ENCODE measurements around the gene SGF29. TPM values are rescaled to one million over a fixed set of nuclear protein-coding genes. Genes with fewer than 3 reads are reported as not detected.

Gene SGF29
- 6.0 and 11.2 TPM in 2 replicates for total RNA-seq

GRCh38 chr16:28553776-28554633 lies at the start of gene SGF29:
Gene SGF29, plus strand, starts transcription at chr16:28553920. Its CDS starts 27,150 bp downstream, at chr16:28581070.

GRCh38 chr16:28538733-28539596 lies 14.8 kb upstream of the SGF29 start, which contains the start of gene NUPR1:
Gene NUPR1, minus strand, starts transcription at chr16:28538974. Its CDS starts 67 bp downstream, at chr16:28538907.

GRCh38 chr16:28596840-28597691 lies 43.3 kb downstream of the SGF29 start, which contains the start of gene SULT1A2:
Gene SULT1A2, minus strand, starts transcription at chr16:28597050. Its CDS starts 1,120 bp downstream, at chr16:28595930.

GRCh38 chr16:28609631-28610594 lies 56.2 kb downstream of the SGF29 start, which contains the start of gene SULT1A1:
Gene SULT1A1, minus strand, starts transcription at chr16:28610044. Its CDS starts 1,189 bp downstream, at chr16:28608855.

GRCh38 chr16:28637765-28638164 lies 84.0 kb downstream of the SGF29 start, which contains the start of gene NPIPB8:
Gene NPIPB8, plus strand, starts transcription at chr16:28638065. Its CDS starts 296 bp downstream, at chr16:28638361.

Other genes starting within 250 kb of the SGF29 start
- 1.3 and 6.1 TPM in 2 replicates for gene NPIPB6, start 190.4 kb upstream of the SGF29 start, total RNA-seq
- gene EIF3CL, start 150.1 kb upstream of the SGF29 start, total RNA-seq = 133 and 198 TPM in 2 replicates
- gene NPIPB7, start 81.6 kb upstream of the SGF29 start, total RNA-seq = not detected in 2 replicates
- gene CLN3, start 61.8 kb upstream of the SGF29 start, total RNA-seq = 17.7 and 28.6 TPM in 2 replicates
- gene APOBR, start 59.3 kb upstream of the SGF29 start, total RNA-seq = not detected in 2 replicates
- gene IL27, start 47.1 kb upstream of the SGF29 start, total RNA-seq = not detected in 2 replicates
- gene NUPR1, start 14.9 kb upstream of the SGF29 start, total RNA-seq = 14.7 and 20.8 TPM in 2 replicates
- gene SULT1A2, start 43.1 kb downstream of the SGF29 start, total RNA-seq = 0.15 TPM in 1 of 2 replicates, not detected in the other
- gene SULT1A1, start 56.1 kb downstream of the SGF29 start, total RNA-seq = 0.58 and 3.8 TPM in 2 replicates
- 0.15 TPM in 1 of 2 replicates, not detected in the other for gene NPIPB8, start 84.1 kb downstream of the SGF29 start, total RNA-seq
- gene EIF3C, start 157.5 kb downstream of the SGF29 start, total RNA-seq = 116 and 191 TPM in 2 replicates
- 2.0 and 3.2 TPM in 2 replicates for gene NPIPB9, start 197.9 kb downstream of the SGF29 start, total RNA-seq